AG04449 (cell line): ENCODE results near the gene CYP17A1.

Source experiments
- CTCF ChIA-PET: fragments of 350-600 bp; formaldehyde crosslinking; extraction: SDS; loops from one replicate; lab custom pipeline; 2021; ENCODE audit warnings: antibody characterized with exemption; lab: Yijun Ruan, JAX
- POLR2A ChIA-PET: fragments of 400-600, 350-600 bp; formaldehyde crosslinking; extraction: SDS; loops from one replicate; lab custom pipeline; 2020; ENCODE audit warnings: antibody characterized with exemption, inconsistent platforms; lab: Yijun Ruan, JAX
- DNase-seq: peaks from one replicate; pipeline ENCODE4 v3.0.0-alpha.2; 2010; ENCODE audit warnings: low read depth, low spot score
- H3K4me3 ChIP-seq: 2 replicates; pipeline ENCODE4 v1.5.1; 2011; ENCODE audit warnings: low read depth, mild to moderate bottlenecking, control low read depth, low read length
- CTCF ChIP-seq: IDR thresholded peaks from one replicate; pipeline ENCODE4 v1.5.1; 2011; ENCODE audit warnings: mild to moderate bottlenecking, moderate library complexity, low read length, control low read depth, inconsistent platforms; ENCODE audit not compliant: insufficient read depth; ENCODE audit errors: missing control alignments

Gene CYP17A1

GRCh38 chr10:102796407-102797176 is 40.6 kb downstream of the CYP17A1 start:
- no peak for DNase-seq
- POLR2A ChIA-PET, result no interaction called here
- no peak for TF ChIP-seq CTCF
- no peak overlapping the region for H3K4me3 ChIP-seq
- CTCF ChIA-PET, result interaction anchor here (1.8 kb wide), 1 partner anchor 38 kb away, joined by 5 read pairs; no protein-coding TSS in a partner anchor

- H3K4me3 ChIP-seq, result no peak overlapping the region
- CTCF ChIA-PET, result interaction anchor here (1.8 kb wide), 1 partner anchor 39 kb away, joined by 5 read pairs; no protein-coding TSS in a partner anchor
- TF ChIP-seq CTCF, result no peak
- POLR2A ChIA-PET, result no interaction called here
- no peak for DNase-seq
These were observed 41.5 kb downstream of the CYP17A1 start for GRCh38 chr10:102795453-102796406.

GRCh38 chr10:102791754-102792395 is 45.3 kb downstream of the CYP17A1 start:
- ChIA-PET CTCF (no interaction called here), POLR2A (no interaction called here)
- no peak for TF ChIP-seq CTCF
- no peak overlapping the region for H3K4me3 ChIP-seq
- no peak for DNase-seq

GRCh38 chr10:102785818-102786217 is 51.4 kb downstream of the CYP17A1 start:
- no peak overlapping the region for H3K4me3 ChIP-seq
- POLR2A ChIA-PET, result no interaction called here
- no peak for TF ChIP-seq CTCF
- DNase-seq, result no peak
- CTCF ChIA-PET, result interaction anchor here (1.0 to 3.0 kb wide), 2 partner anchors 9 to 40 kb away, joined by 3 to 14 read pairs; no protein-coding TSS in a partner anchor

GRCh38 chr10:102783568-102783967 is 53.6 kb downstream of the CYP17A1 start:
- CTCF ChIA-PET, result interaction anchor here (1.0 kb wide), 1 partner anchor 133 kb away, joined by 3 read pairs; no protein-coding TSS in a partner anchor
- TF ChIP-seq CTCF, result no peak
- POLR2A ChIA-PET, result no interaction called here
- no peak overlapping the region for H3K4me3 ChIP-seq
- no peak for DNase-seq
